Measurements from ENCODE around the gene ACP5. TPM values are rescaled to one million over a fixed set of nuclear protein-coding genes. Genes with fewer than 3 reads are reported as not detected.

ACP5 gene
- total RNA-seq, 4 donors from 2014 or later = 4.8 to 12.6 (median 10.7) TPM

DNA sequence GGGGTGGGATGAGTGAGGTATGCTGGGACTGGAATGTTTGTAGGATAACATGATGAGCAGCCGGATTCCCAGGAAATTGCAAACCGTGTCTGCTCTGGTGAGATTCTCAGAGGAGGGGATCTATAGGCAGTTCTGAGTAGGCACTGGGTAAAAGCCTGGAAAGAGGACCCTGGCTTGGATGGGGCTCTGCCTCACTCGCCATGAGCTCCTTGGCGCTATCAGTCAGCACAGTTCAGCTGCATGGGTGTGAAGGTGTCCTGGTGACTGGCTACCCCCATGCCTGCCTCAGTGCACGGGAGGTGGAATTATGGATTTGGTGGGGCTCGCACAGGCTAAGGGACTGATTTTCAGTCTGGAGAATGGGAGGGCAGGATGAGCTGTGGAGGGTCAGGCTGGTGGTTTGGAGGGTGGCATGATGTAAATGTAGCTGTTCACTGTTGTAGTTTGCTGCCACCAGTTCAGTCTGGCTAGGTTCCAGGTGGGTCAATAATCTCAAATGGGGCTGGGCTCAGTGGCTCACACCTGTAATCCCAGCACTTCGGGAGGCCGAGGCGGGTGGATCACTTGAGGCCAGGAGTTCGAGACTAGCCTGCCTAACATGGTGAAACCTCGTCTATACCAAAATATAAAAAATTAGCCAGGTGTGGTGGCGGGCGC, 10.7 kb upstream of the ACP5 start:
- WGBS, 2 donors = 62 to 66% methylated on average over 13 of the region's 13 CpGs
- H3K27ac ChIP-seq = peak overlapping the region in 1 of 4 donors; percentile 6
- TF ChIP-seq POLR2A (IDR thresholded peaks at IDR 0.05) = no peak
- TF ChIP-seq, protein P1, sequence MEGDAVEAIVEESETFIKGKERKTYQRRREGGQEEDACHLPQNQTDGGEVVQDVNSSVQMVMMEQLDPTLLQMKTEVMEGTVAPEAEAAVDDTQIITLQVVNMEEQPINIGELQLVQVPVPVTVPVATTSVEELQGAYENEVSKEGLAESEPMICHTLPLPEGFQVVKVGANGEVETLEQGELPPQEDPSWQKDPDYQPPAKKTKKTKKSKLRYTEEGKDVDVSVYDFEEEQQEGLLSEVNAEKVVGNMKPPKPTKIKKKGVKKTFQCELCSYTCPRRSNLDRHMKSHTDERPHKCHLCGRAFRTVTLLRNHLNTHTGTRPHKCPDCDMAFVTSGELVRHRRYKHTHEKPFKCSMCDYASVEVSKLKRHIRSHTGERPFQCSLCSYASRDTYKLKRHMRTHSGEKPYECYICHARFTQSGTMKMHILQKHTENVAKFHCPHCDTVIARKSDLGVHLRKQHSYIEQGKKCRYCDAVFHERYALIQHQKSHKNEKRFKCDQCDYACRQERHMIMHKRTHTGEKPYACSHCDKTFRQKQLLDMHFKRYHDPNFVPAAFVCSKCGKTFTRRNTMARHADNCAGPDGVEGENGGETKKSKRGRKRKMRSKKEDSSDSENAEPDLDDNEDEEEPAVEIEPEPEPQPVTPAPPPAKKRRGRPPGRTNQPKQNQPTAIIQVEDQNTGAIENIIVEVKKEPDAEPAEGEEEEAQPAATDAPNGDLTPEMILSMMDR (IDR thresholded peaks at IDR 0.05) = peak in 2 of 5 experiments; percentile 2 to 12
- no peak for TF ChIP-seq EP300 (IDR thresholded peaks at IDR 0.05)
- peaks cover 0 to 5% (median 0%) of the 10 kb centered on the region in 4 donors for H3K4me1 ChIP-seq
- no peaks in the 10 kb centered on the region for H3K9me3 ChIP-seq
- DNase-seq (ENCODE audit: low spot score in 2 of 2) = no peak
- H3K27me3 ChIP-seq = no peaks in the 10 kb centered on the region
- H3K4me3 ChIP-seq = no peak overlapping the region
- no peaks in the 10 kb centered on the region for H3K36me3 ChIP-seq

GRCh38 chr19:11587302-11587974, 10.0 kb upstream of the ACP5 start:
- H3K4me1 ChIP-seq = peaks cover 0 to 5% (median under 1%) of the 10 kb centered on the region in 4 donors
- WGBS, 2 donors = 1 to 2% methylated on average over 7 of the region's 7 CpGs
- H3K27ac ChIP-seq = peak overlapping the region in 1 of 4 donors; percentile 6
- TF ChIP-seq POLR2A (IDR thresholded peaks at IDR 0.05) (no peak), EP300 (IDR thresholded peaks at IDR 0.05) (peak in 1 of 2 donors; percentile 27)
- TF ChIP-seq, protein P1 (IDR thresholded peaks at IDR 0.05) = peak; percentile 86 to 91 (median 89)
- H3K4me3 ChIP-seq = no peak overlapping the region
- H3K36me3 ChIP-seq = no peaks in the 10 kb centered on the region
- peak; percentile 71 to 90 for DNase-seq (ENCODE audit: low spot score in 2 of 2)
- H3K27me3 ChIP-seq = no peaks in the 10 kb centered on the region
- H3K9me3 ChIP-seq = no peaks in the 10 kb centered on the region

DNA sequence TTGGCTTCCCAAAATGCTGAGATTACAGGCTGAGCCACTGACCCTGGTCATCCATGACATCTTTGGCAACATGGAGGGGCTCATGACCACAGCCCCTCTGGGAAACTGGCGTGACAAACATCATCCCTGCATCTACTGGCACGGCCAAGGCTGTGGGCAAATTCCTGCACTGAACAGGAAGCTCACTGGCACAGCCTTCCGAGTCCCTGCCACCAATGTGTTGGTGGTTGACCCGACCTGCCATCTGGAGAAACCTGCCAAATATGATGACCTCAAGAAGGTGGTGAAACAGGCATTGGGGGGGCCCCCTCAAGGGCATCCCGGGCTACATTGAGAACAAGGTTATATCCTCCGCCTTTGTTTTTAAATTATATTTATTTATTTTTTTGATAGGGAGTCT, 8.9 kb upstream of the ACP5 start:
- no peak for TF ChIP-seq EP300 (IDR thresholded peaks at IDR 0.05)
- TF ChIP-seq, protein P1 (IDR thresholded peaks at IDR 0.05) = no peak
- no peak for TF ChIP-seq POLR2A (IDR thresholded peaks at IDR 0.05)
- H3K9me3 ChIP-seq = no peaks in the 10 kb centered on the region
- DNase-seq (ENCODE audit: low spot score in 2 of 2) = no peak
- H3K4me1 ChIP-seq = peaks cover 0 to 13% (median 7%) of the 10 kb centered on the region in 4 donors
- no peaks in the 10 kb centered on the region for H3K27me3 ChIP-seq
- no peaks in the 10 kb centered on the region for H3K36me3 ChIP-seq
- H3K4me3 ChIP-seq = no peak overlapping the region
- H3K27ac ChIP-seq = no peak overlapping the region
- 71 to 78% methylated on average over 6 of the region's 6 CpGs for WGBS, 2 donors

- Histone ChIP-seq H3K9me3 (no peaks in the 10 kb centered on the region), H3K36me3 (no peaks in the 10 kb centered on the region), H3K27me3 (peaks cover 0 to 14% of the 10 kb centered on the region in 2 donors), H3K4me3 (no peak overlapping the region), H3K27ac (peak overlapping the region in 3 of 4 donors; percentile 50 to 64 (median 62)), H3K4me1 (peaks cover 0 to 26% (median 20%) of the 10 kb centered on the region in 4 donors)
- no peak for TF ChIP-seq EP300 (IDR thresholded peaks at IDR 0.05)
- TF ChIP-seq, protein P1 (IDR thresholded peaks at IDR 0.05) = no peak
- no peak for DNase-seq (ENCODE audit: low spot score in 2 of 2)
- 16% methylated on average over 3 of the region's 3 CpGs for WGBS, 2 donors
These were observed 4.3 kb upstream of the ACP5 start for GRCh38 chr19:11581740-11582139.

- 67% methylated on average over 4 of the region's 4 CpGs for WGBS, 2 donors
- Histone ChIP-seq H3K27ac (peak overlapping the region in 1 of 4 donors; percentile 62), H3K27me3 (peaks cover 0 to 14% of the 10 kb centered on the region in 2 donors), H3K9me3 (no peaks in the 10 kb centered on the region), H3K4me3 (no peak overlapping the region), H3K36me3 (no peaks in the 10 kb centered on the region), H3K4me1 (peaks cover 0 to 26% (median 20%) of the 10 kb centered on the region in 4 donors)
- no peak for DNase-seq (ENCODE audit: low spot score in 2 of 2)
- no peak for TF ChIP-seq POLR2A (IDR thresholded peaks at IDR 0.05)
- TF ChIP-seq, protein P1 (IDR thresholded peaks at IDR 0.05) = no peak
These were observed 2.7 kb upstream of the ACP5 start for GRCh38 chr19:11580116-11580515.
